HG02970 (cell line): ENCODE measurements around the gene CSTF2T.

Experiments used
- ATAC-seq: cut with Tn5 transposase; IDR thresholded peaks from one replicate; pipeline ENCODE4 v1.9.1; 2021; ENCODE audit warnings: mild to moderate bottlenecking, moderate library complexity, moderate number of reproducible peaks; ENCODE audit not compliant: unreplicated experiment, low FRiP score

Gene CSTF2T

DNA sequence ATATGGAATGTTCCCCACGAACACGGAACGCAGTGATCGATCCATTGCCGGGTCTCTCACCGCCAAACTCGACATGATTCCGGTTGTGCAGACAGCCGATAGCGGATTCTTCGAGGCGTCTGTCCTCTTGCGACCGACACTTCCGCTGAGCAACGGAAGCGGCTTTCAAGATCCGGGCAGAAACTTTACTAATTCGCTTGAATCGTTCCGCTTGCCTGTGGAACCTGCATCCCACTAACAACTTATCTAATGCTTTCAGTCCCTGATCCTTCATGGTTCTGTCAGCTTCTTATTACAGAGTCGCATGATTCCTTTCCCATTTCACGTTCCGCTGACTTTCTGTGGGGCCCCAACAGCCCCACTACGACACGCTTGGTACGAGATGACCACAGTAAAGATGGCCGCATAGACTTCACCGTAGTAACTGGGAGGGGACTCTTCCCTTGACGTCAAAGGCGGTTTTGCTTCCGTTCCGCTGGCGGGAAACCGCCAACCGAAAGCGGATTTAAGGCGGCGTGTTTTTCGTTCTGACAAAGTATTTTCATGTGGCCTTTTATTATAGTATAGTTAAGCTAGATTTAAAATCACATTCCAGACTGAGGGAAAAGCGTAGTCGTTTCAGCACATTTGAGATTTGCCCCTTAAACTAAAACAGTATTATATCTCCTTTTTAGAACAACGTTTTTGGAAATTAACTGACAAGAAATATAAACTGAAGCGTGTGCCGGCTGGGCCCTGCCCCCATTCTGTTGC, at the start of gene CSTF2T:
Gene CSTF2T (minus strand): TSS at position 121 of the 753 bp plus-strand sequence. CDS start 46 bp downstream, at position 75.
- ATAC-seq: peak; percentile 96

GRCh38 chr10:51748959-51749358, 49.6 kb upstream of the CSTF2T start:
- ATAC-seq: no peak

DNA sequence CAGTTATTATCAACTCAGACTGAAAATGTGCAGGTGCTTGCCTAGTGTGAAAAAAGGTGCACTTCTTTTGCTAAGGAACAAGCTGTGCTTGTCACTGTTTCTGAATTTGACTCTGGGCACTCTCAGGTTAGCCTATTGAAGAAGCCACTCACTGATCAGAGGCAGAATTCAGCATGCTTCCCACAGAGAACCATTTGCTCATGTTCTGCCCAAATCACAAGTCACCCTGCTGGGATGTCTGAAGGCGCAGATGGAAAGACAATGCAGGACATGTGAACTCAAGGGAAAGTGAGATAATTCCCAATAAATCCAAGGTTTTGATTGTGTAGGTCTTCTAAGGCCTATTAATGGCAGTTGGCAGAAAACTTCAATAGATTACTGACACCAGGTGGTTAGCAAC, 47.8 kb upstream of the CSTF2T start:
- no peak for ATAC-seq

DNA sequence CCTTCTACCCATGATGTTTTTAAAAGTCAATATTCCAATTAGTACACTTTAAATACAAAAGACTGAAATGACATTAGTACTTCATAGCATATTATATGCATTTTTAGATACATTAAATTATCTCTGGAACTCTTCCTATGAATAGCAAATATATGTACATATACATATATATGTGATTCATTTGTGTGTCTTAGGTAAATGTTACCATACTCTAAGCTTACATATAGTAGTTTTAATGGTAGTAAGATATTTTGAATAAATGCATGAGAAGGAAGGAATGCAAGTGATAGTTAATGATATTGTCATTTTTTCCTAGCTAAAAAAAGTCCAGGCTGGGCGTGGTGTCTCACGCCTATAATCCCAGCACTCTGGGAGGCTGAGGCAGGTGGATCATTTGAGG, 46.0 kb upstream of the CSTF2T start:
- ATAC-seq: no peak

DNA sequence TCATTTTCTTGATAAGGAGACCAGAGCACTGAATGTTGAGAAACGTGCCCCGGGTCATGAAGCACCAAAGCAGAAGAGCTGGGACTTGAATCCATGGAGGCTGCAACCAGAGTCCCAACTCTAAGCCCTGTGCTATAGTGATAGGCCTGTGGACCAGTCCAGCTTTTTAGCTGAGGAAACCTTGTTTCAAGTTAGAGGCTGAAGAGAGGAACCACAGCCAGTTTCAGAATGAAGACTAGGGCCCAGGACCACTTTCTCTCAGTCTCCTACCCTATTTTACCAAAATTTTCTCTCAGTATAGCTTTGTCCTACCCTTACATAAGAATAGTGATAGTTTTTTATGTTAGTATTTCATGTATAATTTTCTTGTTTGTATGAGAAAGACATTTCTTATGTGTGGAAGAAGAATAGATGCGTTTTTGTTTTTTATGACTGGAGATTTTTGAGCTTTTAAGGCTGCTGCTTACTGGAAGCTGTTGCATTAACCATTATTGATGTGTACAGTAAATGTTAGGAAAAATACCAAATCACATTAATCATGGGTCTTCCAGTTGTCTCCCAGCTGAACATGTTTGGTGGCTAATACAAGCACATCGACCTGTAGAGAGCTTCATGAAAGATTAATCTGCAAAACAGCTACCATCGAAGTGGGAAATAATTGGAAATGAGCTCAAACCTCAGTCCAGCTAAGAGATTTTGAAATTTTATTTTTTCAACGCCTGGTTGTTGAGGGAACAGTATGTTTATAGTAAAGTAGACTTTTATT, 45.0 kb upstream of the CSTF2T start:
- ATAC-seq: no peak

GRCh38 chr10:51743146-51743545, 43.8 kb upstream of the CSTF2T start:
- peak; percentile 88 for ATAC-seq

DNA sequence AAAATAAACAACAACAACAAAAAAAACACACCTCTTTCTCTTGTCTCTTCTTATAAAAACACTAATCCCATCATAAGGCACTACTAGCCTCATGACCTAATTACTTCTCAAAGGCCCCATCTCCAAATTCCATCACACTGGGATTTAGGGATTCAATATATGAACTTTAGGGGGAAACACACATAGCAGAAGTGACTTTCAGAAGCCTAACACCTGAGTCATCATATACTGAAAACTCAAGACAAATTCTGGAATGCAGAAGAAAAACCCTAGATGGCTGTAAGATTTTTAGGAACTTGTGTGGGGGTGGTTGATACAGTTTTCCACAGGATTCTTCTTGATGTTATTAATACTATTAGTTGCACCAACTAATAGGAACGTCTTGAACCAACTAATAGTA, 33.7 kb upstream of the CSTF2T start:
- ATAC-seq: no peak

- no peak for ATAC-seq
These were observed 30.6 kb upstream of the CSTF2T start for GRCh38 chr10:51729822-51730555.

DNA sequence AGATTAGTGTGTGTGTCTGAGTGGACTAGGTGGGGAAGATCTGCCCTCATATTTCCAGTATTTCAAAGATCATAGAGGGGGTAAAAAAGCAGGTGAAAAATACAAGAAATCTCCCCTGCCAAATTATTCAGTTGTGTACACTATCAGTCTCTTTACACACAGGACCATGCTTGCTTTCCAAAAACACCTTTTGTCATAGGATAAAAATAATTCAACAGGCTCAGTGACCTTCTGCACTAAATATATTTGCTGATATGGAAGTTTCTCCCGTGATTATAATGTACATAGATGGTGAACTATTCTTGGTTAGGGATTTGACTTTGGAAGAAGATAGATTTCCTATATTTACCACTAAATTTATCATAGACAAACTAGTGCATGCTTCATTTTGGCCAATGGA, 24.6 kb upstream of the CSTF2T start:
- ATAC-seq: no peak

GRCh38 chr10:51718804-51719291, 19.5 kb upstream of the CSTF2T start:
- no peak for ATAC-seq

DNA sequence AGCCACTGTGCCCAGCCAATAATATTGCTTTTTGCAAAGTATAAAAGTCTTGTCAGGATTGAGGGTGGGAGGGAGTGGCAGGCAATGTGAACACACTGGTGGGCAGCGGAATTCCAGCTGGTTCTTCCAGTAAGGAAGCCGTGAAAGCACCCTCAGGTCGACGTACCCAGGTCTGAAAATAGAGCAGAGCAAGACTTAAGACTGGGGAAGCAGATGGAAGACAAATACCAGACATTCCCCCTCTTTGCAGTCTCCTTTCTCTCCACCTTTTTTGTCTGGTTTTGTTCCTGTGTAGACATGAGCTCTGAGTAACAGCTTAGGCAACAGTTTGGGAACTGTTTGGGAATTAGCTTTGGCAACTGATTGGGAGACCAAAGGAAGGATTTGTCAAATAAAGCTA, 17.6 kb upstream of the CSTF2T start:
- no peak for ATAC-seq

DNA sequence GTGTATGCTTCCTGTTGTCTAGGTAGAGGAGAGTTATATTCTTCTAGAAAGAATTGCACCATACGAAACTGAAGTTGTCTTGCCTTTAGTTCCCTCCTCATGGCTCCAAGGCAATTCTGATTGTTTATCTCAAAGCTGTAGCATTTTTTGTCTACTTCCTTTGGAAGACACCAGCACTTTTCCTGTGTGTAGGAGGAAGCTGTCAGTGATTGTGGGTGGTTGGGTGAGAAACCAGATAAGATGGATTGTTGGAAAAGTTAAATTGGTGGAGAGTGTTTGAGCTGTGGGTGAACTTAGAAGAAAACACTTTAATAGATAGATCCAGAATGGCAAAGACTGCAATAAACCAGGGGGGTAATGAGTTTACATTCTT, 12.1 kb upstream of the CSTF2T start:
- ATAC-seq: no peak

DNA sequence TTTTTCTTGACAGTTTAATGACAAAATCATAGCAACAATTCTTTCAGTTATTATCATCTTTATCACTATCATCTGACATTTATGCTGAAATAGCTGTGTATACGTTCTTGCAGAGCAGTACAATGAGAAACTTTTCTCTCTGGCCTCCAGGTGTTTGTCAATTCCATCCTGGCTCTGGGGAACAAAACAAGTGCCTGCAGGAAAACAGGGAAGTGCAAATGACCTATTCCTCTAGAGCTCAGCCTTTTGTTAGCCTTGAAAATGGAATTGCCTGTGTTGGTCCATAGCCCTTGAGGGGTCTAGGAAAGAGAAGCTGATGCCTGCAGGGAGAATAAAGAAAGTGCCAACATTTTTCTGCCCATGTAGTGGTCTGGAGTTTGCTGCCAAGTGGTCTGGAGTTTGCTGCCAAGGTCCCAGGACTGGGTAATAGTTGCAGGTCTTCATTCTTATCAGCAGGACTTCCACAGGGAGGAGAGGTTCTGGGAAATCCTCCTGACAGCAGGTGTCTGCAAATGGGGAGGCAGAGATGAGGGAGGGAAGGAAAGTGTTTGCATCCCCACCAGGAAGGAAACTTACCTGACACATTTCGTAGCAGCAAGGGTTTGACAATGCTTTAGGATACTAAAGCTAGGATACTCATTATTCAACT, 10.1 kb upstream of the CSTF2T start:
- no peak for ATAC-seq

DNA sequence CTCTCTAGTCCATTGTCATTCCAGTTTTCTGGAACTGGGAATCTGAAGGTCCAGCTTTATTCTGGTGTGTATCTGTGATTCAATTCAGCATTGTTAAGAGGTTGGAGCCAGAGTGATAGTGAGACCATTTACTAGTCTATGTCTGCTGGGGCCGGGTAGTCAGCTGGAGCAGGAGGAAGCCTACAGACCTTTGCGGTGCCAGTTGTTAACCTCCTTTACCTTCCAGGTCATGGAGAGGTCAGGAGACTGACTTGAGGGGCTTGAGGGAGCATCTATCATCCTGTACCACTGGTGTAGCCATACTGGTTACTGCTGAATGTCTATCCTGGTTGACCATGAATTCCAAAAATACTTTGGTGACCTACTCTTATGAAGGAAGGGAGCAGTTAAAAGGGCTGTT, 9.2 kb upstream of the CSTF2T start:
- no peak for ATAC-seq

DNA sequence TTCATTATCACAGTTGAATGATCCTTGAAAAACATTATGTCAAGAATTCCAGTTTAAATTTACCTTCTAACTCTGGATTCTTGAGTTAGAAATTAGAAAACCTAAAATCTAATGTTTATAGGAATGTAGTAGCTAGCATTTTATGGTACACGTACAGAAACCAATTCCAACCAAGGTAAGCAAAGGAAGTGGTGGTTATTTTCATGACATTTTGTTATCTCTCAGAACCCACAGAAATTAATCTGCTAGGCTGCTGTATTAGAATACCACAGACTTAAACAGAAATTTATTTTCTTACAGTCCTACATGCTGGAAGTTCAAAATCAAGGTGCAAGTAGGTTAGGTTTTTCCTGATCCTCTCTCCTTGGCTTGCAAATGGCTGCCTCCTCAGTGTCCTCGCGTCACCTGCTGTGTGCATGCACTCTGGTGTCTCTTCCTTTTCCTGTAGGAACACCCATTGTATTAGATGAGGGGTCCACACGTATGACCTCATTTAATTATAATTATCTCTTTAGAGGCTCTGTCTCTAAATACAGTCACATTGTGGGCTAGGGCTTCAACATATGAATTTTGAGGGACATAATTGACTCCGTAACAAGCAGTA, 8.5 kb upstream of the CSTF2T start:
- no peak for ATAC-seq

DNA sequence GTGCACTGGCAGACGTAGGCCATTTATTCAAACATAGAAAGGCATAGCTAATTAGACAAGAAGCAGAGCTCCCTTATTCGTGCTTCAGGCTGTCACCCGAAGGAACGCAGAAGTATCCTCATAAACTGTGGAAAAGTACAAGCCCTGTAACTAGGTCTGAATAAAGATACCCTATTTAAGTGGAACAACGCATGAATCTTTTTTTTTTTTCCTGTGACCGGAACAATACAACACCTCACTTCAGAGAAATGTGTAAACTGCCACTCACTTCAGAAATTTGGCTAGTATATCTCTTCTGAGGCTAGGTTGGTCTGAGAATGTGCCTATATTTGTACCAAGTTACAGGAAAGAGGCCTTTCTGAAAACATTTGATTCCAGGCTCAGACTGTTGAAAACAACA, 8.0 kb upstream of the CSTF2T start:
- no peak for ATAC-seq

DNA sequence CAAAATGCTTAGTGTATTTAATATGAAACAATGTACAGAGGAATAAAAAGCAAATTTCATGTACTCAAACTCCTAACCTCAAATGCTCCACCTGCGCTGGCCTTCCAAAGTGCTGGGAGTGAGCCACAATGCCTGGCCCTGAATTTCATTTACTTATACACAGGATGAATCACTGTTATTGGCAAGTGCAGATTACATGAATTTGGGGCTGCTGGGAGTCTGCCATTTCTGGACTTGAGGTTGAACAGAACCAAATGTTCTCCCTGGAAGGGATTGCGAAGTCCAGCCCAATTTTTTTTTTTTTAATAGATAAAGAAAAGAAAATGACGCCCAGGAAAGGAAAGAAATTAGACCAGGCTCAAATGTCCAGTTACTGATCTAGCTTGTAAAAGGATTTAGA, 6.8 kb upstream of the CSTF2T start:
- no peak for ATAC-seq

GRCh38 chr10:51705774-51706173, 6.4 kb upstream of the CSTF2T start:
- no peak for ATAC-seq

DNA sequence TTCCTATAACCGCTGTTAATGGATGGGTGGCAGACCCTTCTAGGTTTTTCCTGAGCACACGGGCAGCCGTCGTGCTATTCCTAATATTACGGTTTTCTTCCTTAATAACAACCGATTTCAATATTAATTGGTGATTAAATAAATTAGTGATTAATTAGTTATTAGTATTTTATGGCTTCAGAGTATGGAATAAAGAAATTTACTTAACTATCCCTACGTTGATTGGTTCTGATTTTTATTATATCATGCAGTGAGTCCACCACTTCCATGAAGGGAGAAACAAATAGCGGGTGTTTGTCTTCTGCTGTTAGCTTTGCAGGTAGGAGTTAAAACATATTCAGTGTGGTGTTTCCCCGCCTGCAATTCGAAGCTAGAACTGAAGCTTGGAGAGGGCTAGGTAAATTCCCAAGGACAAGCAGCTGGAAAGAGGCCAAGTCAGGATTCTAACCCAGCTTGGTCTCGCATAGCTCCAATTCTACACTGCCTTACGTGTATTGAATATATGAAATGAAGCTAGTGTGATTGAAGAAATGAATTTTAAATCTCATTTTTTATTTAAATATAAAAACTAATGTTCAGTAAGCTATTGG, 928 bp upstream of the CSTF2T start:
- ATAC-seq: no peak

- ATAC-seq: peak; percentile 31
These were observed 285 bp downstream of the CSTF2T start for GRCh38 chr10:51699145-51699474.
